ENCODE results near the gene KRT84.
"Not testable (repeated sequence)": the region's sequence is repeated elsewhere in the genome, so short reads cannot be mapped to it uniquely, and the experiment has no call there.

DNA sequence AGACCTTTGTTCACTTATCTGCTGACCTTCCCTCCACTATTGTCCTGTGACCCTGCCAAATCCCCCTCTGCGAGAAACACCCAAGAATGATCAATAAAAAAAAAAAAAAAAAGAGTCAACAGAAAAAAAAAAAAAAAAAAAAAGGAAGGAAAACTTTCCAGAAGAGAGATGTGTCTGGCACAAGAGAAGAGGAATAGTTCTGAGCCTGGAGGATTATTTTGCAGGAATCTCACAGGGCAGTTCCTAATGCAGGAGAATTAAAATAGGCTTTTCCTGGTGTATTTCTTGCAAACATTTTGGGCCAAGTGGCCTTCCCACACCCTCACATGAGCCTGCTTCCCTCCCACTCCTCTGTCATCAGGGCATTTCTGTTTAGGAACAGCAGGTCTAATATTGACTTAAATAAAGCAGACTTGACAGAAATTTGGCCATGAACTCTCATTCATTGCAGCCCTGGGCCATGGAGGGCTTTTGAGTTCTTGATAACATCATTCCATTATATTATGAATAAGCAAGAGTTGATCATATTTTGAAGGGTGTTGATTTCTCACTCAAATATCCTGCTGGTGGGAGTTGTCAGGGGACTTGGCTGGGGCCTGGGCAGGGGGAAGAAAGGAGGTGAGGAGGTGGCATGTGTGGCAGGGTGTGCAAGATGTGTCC is 25.3 kb upstream of the KRT84 start:
- not testable (repeated sequence) for TF ChIP-seq EZH2 (IDR thresholded peaks at IDR 0.05; ENCODE audit: low read depth)
- TF ChIP-seq, protein P1, sequence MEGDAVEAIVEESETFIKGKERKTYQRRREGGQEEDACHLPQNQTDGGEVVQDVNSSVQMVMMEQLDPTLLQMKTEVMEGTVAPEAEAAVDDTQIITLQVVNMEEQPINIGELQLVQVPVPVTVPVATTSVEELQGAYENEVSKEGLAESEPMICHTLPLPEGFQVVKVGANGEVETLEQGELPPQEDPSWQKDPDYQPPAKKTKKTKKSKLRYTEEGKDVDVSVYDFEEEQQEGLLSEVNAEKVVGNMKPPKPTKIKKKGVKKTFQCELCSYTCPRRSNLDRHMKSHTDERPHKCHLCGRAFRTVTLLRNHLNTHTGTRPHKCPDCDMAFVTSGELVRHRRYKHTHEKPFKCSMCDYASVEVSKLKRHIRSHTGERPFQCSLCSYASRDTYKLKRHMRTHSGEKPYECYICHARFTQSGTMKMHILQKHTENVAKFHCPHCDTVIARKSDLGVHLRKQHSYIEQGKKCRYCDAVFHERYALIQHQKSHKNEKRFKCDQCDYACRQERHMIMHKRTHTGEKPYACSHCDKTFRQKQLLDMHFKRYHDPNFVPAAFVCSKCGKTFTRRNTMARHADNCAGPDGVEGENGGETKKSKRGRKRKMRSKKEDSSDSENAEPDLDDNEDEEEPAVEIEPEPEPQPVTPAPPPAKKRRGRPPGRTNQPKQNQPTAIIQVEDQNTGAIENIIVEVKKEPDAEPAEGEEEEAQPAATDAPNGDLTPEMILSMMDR (conservative IDR thresholded peaks at IDR 0.05), result not testable (repeated sequence)
